Fibroblast of skin of right biceps (primary cell): ENCODE results near the gene COX7B.

Experiments used
- DNase-seq: peaks from one replicate; pipeline ENCODE4 v3.0.0-alpha.2; 2013

Gene COX7B

DNA sequence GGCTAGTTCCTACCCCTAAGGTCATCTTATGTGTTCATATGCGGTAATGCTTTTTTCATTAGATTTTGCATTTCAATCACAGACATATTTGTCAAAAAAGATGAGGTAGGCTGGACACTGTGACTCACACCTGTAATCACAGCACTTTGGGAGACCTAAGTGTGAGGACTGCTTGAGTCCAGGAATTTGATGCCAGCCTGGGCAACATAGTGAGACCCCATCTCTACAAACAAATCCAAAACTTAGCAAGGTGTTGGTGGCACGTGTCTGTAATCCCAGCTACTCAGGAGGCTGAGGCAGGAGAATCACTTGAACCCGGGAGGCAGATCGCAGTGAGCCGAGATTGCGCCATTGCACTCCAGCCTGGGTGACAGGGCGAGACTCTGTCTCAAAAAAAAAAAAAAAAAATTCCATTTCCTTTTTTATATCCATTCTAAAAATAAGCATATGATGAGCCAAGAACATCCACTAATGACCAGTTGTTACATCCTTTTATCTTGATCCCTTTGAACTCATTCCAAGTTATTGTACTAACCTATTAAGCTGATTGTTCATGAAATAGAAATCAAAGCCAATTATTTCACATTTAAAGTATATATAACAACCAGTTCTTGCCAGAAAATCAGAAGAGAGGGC is 46.8 kb downstream of the COX7B start:
- no peak for DNase-seq

DNA sequence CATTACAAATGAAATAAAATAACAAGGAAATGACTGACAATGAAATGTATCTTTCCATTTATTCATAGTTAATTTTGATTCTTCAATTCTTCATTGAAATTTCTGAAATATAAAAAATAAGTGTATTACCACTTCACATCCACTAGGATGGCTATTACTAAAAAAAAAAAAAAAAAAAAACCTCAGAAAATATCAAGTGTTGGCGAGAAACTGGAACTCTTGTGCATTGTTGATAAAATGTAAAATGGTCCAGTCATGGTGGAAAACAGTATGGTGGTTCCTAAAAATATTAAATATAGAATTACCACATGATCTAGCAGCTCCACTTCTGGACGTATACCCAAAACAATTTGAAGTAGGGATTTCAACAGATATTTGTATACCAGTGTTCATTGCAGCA is 47.3 kb downstream of the COX7B start:
- DNase-seq: no peak

DNA sequence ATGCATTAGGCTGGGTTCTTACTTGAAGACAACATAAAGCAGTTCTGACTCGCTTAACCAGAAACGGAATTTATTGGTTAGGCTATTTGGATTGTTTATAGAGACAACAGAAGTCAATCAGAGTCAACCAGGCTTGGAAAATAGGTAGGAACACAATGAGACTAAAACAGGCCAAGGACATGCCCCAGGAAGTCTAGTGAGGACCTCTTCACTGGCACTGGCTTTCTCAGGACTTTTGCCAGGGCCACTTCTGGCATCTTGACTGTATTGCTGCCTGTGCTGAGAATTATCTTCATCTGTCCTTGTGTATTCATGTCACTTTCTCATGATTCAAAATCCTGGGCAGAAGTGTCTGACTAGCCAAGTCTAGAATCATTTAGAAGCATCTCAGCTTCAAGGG is 50.6 kb downstream of the COX7B start:
- no peak for DNase-seq

DNA sequence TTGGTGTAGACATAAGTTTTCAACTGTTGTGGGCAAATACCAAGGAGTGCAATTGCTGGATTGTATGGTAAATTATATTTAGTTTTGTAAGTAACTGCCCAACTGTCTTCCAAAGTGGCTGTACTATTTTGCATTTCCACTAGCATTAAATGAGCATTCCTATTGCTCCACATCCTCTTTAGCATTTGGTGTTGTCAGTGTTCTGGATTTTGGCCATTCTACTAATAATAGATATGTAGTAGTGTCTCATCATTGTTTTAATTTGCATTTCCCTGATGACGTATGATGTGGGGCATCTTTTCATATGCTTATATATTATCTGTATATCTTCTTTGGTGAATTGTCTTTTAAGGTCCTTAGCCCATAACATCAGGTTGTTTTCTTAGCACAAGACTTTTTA is 52.9 kb downstream of the COX7B start:
- no peak for DNase-seq

DNA sequence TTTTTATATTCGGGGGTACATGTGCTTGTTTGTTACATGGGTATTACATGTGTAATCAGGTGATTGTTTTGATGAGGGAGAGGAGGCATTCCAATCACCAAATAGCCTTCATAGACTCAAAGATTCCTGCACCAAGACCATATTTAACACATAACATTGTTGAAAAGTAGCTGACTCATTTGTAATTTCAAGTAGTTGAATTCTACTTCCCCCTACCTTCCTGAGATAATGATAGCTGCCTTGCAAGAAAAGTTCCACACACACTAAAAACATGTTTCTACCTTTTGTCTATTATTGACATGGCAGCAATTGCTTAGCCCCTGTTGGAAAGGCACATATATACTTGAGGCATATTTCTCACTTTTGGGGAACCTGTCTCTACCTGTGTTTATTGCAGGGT is 54.0 kb downstream of the COX7B start:
- DNase-seq: no peak

DNA sequence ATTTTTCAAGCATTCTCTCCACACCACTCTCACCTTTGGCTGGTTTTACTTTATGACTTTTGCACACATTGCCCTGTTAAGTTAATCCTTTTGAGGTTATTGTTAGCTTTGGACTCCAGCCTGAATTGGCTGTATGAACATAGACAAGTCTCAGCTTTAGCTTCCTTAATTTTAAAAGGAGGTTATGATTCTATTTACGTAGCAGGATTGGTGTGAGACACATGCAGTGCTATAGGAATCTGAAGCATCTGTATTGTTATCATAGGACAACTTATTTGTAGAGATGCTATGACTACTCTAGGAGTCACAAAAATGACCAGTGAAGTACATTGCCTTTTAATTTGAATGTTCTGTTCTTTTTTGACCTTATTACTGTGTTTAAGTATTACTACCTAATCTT is 54.4 kb downstream of the COX7B start:
- DNase-seq: no peak
